HG02970 (cell line): ENCODE data around the gene C16orf92.
"Not testable (repeated sequence)": the region's sequence is repeated elsewhere in the genome, so short reads cannot be mapped to it uniquely, and the experiment has no call there.

ENCODE experiments used
- ATAC-seq: cut with Tn5 transposase; IDR thresholded peaks from one replicate; pipeline ENCODE4 v1.9.1; 2021; ENCODE audit warnings: mild to moderate bottlenecking, moderate library complexity, moderate number of reproducible peaks; ENCODE audit not compliant: unreplicated experiment, low FRiP score

C16orf92 gene

GRCh38 chr16:30023586-30023985, 588 bp downstream of the C16orf92 start:
- ATAC-seq, result no peak

GRCh38 chr16:30024451-30024850, 1.5 kb downstream of the C16orf92 start:
- no peak for ATAC-seq

- ATAC-seq, result no peak
Observed at GRCh38 chr16:30025156-30025555, 2.2 kb downstream of the C16orf92 start.

- no peak for ATAC-seq
Observed at GRCh38 chr16:30025574-30025973, 2.6 kb downstream of the C16orf92 start.

GRCh38 chr16:30026449-30026848, 3.5 kb downstream of the C16orf92 start:
- ATAC-seq, result no peak

GRCh38 chr16:30027588-30028437, 4.8 kb downstream of the C16orf92 start:
- ATAC-seq, result no peak

GRCh38 chr16:30028438-30029076, 5.6 kb downstream of the C16orf92 start:
- no peak for ATAC-seq

GRCh38 chr16:30030011-30030685, 7.2 kb downstream of the C16orf92 start:
- no peak for ATAC-seq

- ATAC-seq, result no peak
Observed at GRCh38 chr16:30030841-30031413, 7.9 kb downstream of the C16orf92 start, which contains the start of gene TLCD3B. TSS of gene TLCD3B (minus strand) at chr16:30031271. CDS start at chr16:30030527, 744 bp downstream.

- no peak for ATAC-seq
Observed at GRCh38 chr16:30031477-30031918, 8.5 kb downstream of the C16orf92 start.

GRCh38 chr16:30032083-30032819, 9.3 kb downstream of the C16orf92 start:
- ATAC-seq, result no peak

- no peak for ATAC-seq
Observed at GRCh38 chr16:30033270-30033669, 10.3 kb downstream of the C16orf92 start.

GRCh38 chr16:30040221-30040620, 17.2 kb downstream of the C16orf92 start:
- no peak for ATAC-seq

- not testable (repeated sequence) for ATAC-seq
Observed at GRCh38 chr16:30040690-30041089, 17.7 kb downstream of the C16orf92 start.

- no peak for ATAC-seq
Observed at GRCh38 chr16:30041841-30042240, 18.8 kb downstream of the C16orf92 start.

- ATAC-seq, result no peak
Observed at GRCh38 chr16:30046178-30046577, 23.2 kb downstream of the C16orf92 start.

GRCh38 chr16:30046588-30046987, 23.6 kb downstream of the C16orf92 start:
- no peak for ATAC-seq

GRCh38 chr16:30049871-30050270, 26.9 kb downstream of the C16orf92 start:
- ATAC-seq, result no peak

- ATAC-seq, result no peak
Observed at GRCh38 chr16:30051518-30051917, 28.5 kb downstream of the C16orf92 start.
